NK-92 treated with Interleukin-12 subunit alpha and Interleukin-12 subunit beta, amount 100 ng/mL, for 24 hours (cell line): Measurements from ENCODE around the gene MYL10.

ENCODE experiments used
- DNase-seq: peaks from one replicate; lab custom pipeline; 2025; lab: John Stamatoyannopoulos, UW

The MYL10 gene

GRCh38 chr7:101565601-101566209, 63.4 kb downstream of the MYL10 start:
- no peak for DNase-seq

- no peak for DNase-seq
These were observed 64.3 kb downstream of the MYL10 start for GRCh38 chr7:101564778-101565211.

- DNase-seq: no peak
These were observed 64.9 kb downstream of the MYL10 start for GRCh38 chr7:101563943-101564777.
